SK-MEL-5 (cell line): ENCODE data around the gene STEAP1. TPM values are rescaled to one million over a fixed set of nuclear protein-coding genes. Genes with fewer than 3 reads are reported as not detected.
"Not testable (repeated sequence)": the region's sequence is repeated elsewhere in the genome, so short reads cannot be mapped to it uniquely, and the experiment has no call there.

ENCODE experiments used
- DNase-seq: peaks from one replicate; pipeline ENCODE4 v3.0.0-alpha.2; 2016; ENCODE audit warnings: low read depth, low spot score
- in situ Hi-C: cut with HindIII; loops from 2 replicates; pipeline ENCODE4 v1.10.0; 2016; ENCODE audit warnings: low sequenced_read_pairs, high pct_unique_total_duplicates, low pct_unique_long_range_greater_than_20kb
- polyA plus RNA-seq, 2 experiments: library from polyadenylated mRNA; depleted of rRNA; stranded (reverse); fragments of >200 nt; gene quantifications; 2 replicates each; pipeline ENCODE4 v1.2.3, GENCODE V29; 2015
- total RNA-seq: library from RNA; depleted of rRNA; stranded (reverse); fragments of >200 nt; shearing (Covaris generic); gene quantifications from 2 replicates; pipeline ENCODE4 v1.2.3, GENCODE V29; 2014; rRNA removed

Gene STEAP1
- total RNA-seq = 20.3 and 20.7 TPM in 2 replicates
- 20.7 and 21.9 TPM in 2 replicates for polyA plus RNA-seq (2015; cell fraction: cytosol; rRNA removed)
- 14.3 and 20.0 TPM in 2 replicates for polyA plus RNA-seq (2015; cell fraction: nucleus; rRNA removed)

DNA sequence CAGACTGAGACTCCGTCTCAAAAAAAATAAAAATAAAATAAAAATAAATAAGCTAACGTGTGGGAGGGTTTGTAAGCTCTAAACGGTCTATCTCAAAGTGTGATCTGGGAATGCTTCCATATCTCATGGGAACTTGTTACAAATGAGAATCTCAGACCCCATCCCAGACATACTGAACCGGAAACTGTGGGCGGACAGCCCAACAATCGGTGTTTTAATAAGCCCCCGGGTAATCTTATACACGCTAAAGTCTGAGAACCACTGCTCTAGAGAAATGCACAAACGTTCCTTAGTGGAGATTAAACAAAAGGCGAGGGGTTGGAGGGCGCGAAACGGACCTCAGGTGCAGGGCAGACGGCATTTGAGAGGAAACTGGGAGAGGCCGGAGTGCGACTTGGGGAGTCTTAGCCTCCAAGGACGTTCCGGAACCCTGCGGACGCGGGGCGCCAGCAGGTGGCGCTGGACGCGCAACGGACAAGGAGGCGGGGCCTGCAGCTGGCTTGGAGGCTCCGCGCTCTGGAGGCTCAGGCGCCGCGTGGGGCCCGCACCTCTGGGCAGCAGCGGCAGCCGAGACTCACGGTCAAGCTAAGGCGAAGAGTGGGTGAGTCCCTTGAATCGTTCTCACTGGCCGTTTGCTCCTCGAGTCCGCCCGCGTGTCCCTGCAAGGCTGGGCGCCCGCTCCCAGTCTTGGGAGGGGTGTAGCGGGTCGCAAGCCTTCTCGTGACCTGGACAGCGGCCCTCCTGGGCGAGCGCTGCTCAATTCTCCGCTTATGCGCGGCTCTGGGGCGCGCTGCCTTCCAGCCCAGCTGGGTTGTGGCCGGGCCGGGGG is at the start of gene STEAP1:
Gene STEAP1, plus strand, starts transcription at position 527 of the 829 bp plus-strand sequence. CDS start 5,320 bp downstream, outside the sequence.
- in situ Hi-C loops = not testable (repeated sequence)
- DNase-seq = peak; percentile 93

- in situ Hi-C loops, DNase-seq: not testable (repeated sequence)
Measured at GRCh38 chr7:90114972-90115371, 39.3 kb upstream of the STEAP1 start.

DNA sequence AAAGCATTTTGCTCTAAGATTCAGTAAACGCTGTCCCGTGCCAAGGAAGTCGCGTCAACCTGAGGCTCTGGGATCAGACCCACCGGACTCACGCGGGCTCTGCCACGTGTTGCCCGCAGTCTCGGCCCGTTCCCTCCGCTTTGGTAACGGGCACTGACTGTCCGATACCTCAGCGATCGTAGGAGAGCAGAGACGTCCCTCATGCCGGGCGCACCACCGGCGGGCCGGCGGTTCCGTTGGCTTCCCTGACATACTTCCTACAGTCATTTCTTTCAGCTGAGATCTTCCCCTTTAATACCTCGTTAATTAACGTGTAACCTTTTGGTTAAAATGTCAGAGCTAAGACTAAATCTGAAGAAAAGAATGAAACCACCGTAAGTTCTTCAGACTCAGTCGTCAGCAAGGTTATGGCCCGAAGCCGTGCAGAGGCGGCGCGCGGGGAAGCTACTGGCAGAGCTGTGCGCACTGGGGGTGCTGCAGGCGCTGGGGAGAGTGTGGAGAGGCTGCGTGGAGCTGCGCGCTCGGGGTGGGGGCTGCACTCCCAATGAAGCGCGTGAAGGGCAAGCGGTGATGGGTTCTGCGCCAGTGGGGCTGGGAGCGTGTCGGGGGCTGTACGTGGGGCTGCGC is 35.6 kb upstream of the STEAP1 start:
- DNase-seq, in situ Hi-C loops: not testable (repeated sequence)

DNA sequence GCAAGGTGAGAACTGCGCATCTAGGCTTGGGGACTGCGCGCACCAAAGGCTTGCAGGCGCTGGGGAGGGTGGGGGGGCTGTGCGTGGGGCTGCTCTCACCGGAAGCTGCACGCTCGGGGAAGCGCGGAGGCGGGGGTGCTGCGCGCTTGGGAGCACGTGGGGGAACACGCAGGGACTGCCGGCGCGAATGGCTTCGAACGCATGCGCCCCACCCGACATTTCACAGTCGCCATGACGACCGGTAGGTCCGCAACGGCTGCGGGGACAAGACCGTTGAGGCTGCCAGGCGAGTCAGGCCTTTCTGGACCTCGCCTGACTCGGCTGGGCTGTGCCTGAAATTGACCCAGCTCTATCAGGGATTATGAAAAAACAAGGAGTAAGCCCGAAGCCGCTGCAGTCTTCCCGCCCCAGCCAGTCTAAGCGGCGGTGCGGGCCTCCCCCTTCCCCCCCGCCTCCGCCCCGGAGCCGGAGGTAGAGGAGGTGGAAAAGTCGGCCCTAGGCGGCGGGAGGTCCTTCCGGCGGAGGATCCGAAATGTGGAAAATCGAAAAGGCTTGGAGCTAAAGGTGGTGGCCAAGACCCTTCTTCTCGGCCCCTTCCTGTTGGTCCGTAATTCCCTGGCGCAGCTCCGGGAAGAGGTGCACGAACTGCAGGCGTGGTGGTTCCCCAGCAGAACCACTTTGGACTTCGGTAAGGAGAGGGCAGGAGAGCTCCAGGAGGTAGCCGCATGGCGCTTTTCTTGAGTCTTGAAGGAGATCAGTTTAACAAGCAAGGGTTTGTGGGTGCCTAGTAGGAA is 34.9 kb upstream of the STEAP1 start:
- DNase-seq = no peak

DNA sequence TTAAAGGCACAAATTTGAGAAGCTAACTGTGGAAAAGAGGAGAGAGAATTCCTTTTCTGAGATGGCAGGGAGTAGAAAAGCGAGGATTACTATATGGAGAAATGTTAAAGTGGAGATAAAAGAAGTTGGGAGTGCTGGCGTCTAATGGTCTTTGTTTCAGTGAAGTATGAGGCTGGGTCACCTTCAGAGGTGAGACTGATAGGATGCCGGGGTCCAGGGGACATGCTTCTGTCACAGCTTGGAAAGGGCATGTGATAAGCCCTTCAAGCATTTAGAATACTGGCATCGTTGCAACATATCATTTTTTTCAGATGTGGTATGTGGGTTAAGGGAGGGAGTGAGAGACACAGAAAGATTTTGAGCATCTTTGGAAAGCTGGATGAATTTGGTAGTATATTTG is 34.1 kb upstream of the STEAP1 start:
- in situ Hi-C loops, DNase-seq: not testable (repeated sequence)

More for the DNA sequence above, 34.9 kb upstream of the STEAP1 start:
- in situ Hi-C loops = no loop called here

DNA sequence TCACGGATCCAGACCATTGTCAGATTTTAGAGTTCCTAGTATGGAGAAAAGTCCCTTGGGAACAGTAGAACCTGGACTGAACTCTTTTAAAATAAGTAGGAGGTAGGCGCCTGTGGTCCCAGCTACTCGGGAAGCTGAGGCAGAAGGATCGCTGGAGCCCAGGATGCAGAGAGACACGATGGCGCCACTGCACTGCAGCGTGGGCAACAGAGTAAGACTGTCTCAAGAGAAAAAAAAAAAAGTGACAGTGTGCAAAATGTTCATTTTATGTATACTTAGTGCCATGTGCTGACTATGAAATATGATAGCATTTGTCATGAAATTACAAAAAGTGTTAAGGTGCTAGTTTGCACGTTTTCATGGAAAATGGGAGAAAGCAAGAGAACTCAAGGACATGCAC is 22.5 kb upstream of the STEAP1 start:
- DNase-seq, in situ Hi-C loops: not testable (repeated sequence)

- in situ Hi-C loops, DNase-seq: not testable (repeated sequence)
Measured at GRCh38 chr7:90147079-90147960, 6.9 kb upstream of the STEAP1 start.

GRCh38 chr7:90149428-90149827 is 4.8 kb upstream of the STEAP1 start:
- DNase-seq = peak; percentile 59
- in situ Hi-C loops = not testable (repeated sequence)

DNA sequence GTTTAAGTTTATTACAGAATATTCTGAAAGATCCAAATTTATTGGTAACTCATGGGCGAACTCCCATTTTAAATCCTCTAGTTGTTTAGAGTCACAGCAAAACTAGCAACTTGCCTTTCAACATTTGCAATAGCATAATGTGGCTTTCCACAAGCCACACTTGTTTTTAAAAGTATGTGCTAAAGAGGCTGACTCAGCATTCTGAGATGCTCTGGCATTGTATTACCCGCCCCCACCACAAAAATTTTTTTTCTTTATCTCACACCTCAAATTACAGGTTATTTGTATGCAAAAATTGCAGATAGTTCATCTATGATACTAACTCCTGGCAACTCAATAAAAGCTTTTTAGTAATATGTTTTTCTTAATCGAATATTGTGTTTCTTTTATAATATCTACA is 2.4 kb upstream of the STEAP1 start:
- in situ Hi-C loops, DNase-seq: not testable (repeated sequence)

- DNase-seq = peak; percentile 75
- in situ Hi-C loops = not testable (repeated sequence)
Measured at GRCh38 chr7:90152642-90153253, 1.5 kb upstream of the STEAP1 start.

GRCh38 chr7:90155206-90155605 is 937 bp downstream of the STEAP1 start:
- no peak for DNase-seq
- in situ Hi-C loops = no loop called here

DNA sequence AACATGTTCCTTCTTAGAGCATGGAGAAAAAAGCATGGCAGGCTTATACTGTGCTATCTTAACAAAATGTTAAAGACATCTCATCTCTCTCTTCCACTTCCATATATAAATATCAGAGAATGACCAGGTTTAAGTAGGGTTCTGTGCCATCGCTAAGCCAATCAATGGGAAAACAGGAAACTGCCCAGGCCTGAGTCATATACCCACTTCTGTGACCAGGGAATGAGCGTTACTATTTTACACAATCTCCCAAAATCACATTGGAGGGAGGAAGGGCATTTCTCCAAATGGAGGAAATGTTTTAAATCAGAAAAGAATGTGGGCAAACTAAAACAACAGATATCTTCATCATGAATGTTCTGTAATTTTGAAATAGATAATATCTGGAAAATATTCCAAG is 3.1 kb downstream of the STEAP1 start:
- in situ Hi-C loops, DNase-seq: not testable (repeated sequence)

- DNase-seq, in situ Hi-C loops: not testable (repeated sequence)
Measured at GRCh38 chr7:90157761-90158350, 3.6 kb downstream of the STEAP1 start.

DNA sequence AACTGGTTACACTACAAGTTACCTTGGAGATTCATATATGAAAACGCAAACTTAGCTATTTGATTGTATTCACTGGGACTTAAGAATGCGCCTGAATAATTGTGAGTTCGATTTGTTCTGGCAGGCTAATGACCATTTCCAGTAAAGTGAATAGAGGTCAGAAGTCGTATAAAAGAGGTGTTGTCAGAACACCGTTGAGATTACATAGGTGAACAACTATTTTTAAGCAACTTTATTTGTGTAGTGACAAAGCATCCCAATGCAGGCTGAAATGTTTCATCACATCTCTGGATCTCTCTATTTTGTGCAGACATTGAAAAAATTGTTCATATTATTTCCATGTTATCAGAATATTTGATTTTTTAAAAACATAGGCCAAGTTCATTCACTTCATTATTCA is 9.3 kb downstream of the STEAP1 start:
- DNase-seq = no peak
- in situ Hi-C loops = no loop called here

DNA sequence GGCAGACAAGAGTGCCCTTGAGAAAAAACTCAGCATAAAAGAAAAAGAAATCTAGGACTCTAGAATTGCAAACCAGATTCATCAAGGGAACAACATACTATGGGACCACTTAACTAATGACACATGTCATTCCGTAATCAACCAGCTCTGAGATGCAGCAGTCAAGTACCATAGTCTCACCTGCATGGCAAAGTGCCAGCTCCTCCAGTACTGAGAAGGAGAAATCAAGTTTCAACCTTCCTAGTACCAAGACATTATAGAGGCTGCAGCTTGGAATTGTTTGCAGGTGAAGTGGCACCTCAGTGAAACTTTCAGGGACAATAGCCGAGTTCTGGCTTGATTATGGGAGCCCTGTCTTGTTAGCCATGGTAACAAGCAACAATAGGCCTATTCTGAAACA is 11.5 kb downstream of the STEAP1 start:
- no peak for DNase-seq
- in situ Hi-C loops = no loop called here

DNA sequence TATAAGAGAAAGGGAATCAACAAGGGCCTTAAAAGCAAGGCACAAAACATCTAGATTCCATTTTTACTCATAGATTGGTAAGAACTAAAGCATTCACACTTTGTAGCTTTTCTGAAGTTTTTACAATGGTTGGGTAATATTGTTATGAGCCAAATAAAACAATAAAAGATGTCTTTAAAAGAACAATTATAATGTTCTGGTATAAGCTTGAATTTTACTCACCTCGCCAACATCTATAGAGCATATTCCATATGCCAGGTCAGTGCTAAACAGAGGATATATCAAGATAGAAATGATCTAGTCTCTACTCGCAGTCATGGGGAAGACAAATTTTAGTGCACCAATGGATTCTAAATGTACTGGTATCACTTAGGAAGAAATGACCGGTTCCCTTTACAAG is 11.9 kb downstream of the STEAP1 start:
- in situ Hi-C loops = no loop called here
- DNase-seq = no peak
